HL-60 (cell line): ENCODE measurements around the gene TXNRD2.
"Not testable (repeated sequence)": the region's sequence is repeated elsewhere in the genome, so short reads cannot be mapped to it uniquely, and the experiment has no call there.

ENCODE experiments used
- DNase-seq, 2 experiments: peaks; one replicate each; pipeline ENCODE4 v3.0.0-alpha.2; 2010 to 2020; ENCODE audit warnings: low read depth in 1 of 2, low spot score in 1 of 2
- H3K27ac ChIP-seq: fragments of 250-450 bp; sonication (Bioruptor Pico); replicated peaks from 2 replicates; pipeline ENCODE4 v1.5.1; 2020; ENCODE audit warnings: mild to moderate bottlenecking, moderate library complexity
- H3K27me3 ChIP-seq: fragments of 250-450 bp; sonication (Bioruptor Pico); 2 replicates; pipeline ENCODE4 v1.5.1; 2021; ENCODE audit warnings: mild to moderate bottlenecking, moderate library complexity; ENCODE audit not compliant: insufficient read depth, poor library complexity, severe bottlenecking
- H3K4me3 ChIP-seq: replicated peaks from 2 replicates; pipeline ENCODE4 v1.5.1; 2011; ENCODE audit warnings: mild to moderate bottlenecking, control low read depth, low read length; ENCODE audit not compliant: insufficient read depth
- GABPA ChIP-seq: IDR thresholded peaks from 2 replicates; pipeline ENCODE4 v1.6.1; 2012; ENCODE audit warnings: low read depth
- POLR2AphosphoS5 ChIP-seq: IDR thresholded peaks from 2 replicates; pipeline ENCODE4 v1.6.1; 2012; ENCODE audit warnings: low read depth
- SPI1 ChIP-seq: IDR thresholded peaks from 2 replicates; pipeline ENCODE4 v1.6.1; 2012; ENCODE audit warnings: low read depth, mild to moderate bottlenecking, borderline replicate concordance
- TF ChIP-seq, protein P1 (sequence below): IDR thresholded peaks from 2 replicates; pipeline ENCODE4 v1.6.1; 2012; ENCODE audit warnings: low read depth; ENCODE audit not compliant: insufficient replicate concordance
- TF ChIP-seq, protein P2 (sequence below): IDR thresholded peaks from one replicate; pipeline ENCODE4 v1.5.1; 2011; ENCODE audit warnings: low read length, control low read depth, inconsistent platforms; ENCODE audit not compliant: insufficient read depth

The TXNRD2 gene

DNA sequence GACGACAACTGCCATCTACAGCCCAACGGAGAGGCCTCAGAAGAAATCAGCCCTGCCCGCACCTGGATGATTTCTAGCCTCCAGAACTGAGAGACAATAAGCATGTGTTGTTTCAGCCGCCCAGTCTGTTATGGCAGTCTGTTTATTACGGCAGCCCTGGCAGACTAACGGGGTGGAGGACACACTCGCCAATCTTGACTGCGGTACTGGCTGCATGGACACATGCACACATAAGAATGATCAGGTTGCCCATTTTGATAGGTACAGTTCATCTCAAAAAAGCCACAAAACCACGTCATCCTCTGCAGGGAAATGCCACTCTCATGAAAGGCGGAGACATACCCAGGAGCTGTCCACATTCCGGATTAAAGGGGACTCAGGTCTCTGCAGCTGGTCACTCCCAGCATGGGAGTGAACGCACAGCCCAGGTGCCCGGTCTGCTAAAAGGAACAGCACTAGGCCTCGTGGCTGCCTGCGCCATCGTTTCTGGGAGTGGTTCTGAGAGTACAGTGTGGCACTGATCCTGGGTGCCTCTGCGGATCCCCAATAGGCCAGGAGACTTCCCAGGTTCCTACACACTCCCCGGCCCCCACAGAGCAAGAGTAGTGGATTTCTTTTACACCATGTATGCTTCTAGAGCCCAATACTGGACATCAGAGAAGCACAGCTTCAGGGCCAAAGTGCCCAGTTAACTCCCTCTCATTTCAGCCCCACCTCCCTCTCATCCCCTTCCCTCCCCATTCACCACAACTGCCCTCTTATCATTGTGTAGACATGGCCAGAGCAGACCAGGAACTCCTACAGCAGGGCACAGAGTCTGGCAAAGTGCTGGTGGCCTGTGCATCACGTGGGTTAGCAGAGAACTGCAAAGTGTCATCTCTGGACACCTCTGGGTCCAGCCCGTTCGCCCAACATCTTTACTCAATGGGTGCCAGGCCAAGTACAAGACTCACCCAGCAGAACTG is 11.8 kb downstream of the TXNRD2 start:
- TF ChIP-seq GABPA, result no peak
- no peak for TF ChIP-seq SPI1
- TF ChIP-seq, protein P1, sequence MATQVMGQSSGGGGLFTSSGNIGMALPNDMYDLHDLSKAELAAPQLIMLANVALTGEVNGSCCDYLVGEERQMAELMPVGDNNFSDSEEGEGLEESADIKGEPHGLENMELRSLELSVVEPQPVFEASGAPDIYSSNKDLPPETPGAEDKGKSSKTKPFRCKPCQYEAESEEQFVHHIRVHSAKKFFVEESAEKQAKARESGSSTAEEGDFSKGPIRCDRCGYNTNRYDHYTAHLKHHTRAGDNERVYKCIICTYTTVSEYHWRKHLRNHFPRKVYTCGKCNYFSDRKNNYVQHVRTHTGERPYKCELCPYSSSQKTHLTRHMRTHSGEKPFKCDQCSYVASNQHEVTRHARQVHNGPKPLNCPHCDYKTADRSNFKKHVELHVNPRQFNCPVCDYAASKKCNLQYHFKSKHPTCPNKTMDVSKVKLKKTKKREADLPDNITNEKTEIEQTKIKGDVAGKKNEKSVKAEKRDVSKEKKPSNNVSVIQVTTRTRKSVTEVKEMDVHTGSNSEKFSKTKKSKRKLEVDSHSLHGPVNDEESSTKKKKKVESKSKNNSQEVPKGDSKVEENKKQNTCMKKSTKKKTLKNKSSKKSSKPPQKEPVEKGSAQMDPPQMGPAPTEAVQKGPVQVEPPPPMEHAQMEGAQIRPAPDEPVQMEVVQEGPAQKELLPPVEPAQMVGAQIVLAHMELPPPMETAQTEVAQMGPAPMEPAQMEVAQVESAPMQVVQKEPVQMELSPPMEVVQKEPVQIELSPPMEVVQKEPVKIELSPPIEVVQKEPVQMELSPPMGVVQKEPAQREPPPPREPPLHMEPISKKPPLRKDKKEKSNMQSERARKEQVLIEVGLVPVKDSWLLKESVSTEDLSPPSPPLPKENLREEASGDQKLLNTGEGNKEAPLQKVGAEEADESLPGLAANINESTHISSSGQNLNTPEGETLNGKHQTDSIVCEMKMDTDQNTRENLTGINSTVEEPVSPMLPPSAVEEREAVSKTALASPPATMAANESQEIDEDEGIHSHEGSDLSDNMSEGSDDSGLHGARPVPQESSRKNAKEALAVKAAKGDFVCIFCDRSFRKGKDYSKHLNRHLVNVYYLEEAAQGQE, result no peak
- TF ChIP-seq POLR2AphosphoS5, result no peak
- TF ChIP-seq, protein P2, sequence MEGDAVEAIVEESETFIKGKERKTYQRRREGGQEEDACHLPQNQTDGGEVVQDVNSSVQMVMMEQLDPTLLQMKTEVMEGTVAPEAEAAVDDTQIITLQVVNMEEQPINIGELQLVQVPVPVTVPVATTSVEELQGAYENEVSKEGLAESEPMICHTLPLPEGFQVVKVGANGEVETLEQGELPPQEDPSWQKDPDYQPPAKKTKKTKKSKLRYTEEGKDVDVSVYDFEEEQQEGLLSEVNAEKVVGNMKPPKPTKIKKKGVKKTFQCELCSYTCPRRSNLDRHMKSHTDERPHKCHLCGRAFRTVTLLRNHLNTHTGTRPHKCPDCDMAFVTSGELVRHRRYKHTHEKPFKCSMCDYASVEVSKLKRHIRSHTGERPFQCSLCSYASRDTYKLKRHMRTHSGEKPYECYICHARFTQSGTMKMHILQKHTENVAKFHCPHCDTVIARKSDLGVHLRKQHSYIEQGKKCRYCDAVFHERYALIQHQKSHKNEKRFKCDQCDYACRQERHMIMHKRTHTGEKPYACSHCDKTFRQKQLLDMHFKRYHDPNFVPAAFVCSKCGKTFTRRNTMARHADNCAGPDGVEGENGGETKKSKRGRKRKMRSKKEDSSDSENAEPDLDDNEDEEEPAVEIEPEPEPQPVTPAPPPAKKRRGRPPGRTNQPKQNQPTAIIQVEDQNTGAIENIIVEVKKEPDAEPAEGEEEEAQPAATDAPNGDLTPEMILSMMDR, result no peak
- no peak for DNase-seq
- no peak overlapping the region for H3K4me3 ChIP-seq
- H3K27ac ChIP-seq, result no peak overlapping the region
- no peaks in the 10 kb centered on the region for H3K27me3 ChIP-seq

DNA sequence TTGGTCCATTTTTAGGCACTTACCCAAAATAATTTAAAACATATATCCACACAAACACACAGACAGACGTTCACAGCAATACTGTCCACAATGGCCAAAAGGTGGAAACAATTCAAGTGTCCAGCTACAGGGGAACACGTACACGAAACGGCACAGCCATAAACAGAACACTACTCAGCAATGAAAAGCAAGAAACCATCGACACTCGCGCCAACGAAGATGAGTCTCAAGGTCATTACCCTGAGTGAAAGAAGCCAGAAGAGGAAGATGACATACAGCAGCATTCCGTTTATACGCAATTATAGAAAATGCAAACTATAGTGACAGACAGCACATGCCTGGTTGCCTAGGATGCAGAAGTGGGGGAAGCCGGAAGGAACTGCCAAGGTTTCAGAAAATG is 13.4 kb downstream of the TXNRD2 start:
- no peak for DNase-seq
- no peak for TF ChIP-seq GABPA
- no peak overlapping the region for H3K4me3 ChIP-seq
- H3K27ac ChIP-seq, result no peak overlapping the region
- no peaks in the 10 kb centered on the region for H3K27me3 ChIP-seq

DNA sequence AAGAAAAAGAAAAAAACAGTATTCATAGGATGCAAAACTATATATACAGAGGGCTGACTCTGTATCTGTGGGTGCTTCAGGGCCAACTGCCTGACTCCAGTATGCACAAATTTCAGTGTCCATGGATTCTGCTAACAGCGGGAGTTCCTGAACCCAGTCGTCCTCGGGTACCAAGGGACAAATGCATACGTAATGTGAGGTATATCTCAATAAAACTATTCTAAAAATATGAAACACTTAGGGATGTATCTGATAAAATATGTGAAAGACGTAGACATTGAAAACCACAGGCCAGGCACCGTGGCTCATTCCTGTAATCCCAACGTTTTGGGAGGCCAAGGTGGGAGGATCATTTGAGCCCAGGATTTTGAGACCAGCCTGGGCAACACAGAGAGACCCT is 13.9 kb downstream of the TXNRD2 start:
- no peak for DNase-seq
- no peak overlapping the region for H3K4me3 ChIP-seq
- no peak overlapping the region for H3K27ac ChIP-seq
- TF ChIP-seq, protein P1, result no peak
- TF ChIP-seq, protein P2, result no peak
- TF ChIP-seq POLR2AphosphoS5 (no peak), GABPA (no peak), SPI1 (no peak)
- H3K27me3 ChIP-seq, result no peaks in the 10 kb centered on the region

DNA sequence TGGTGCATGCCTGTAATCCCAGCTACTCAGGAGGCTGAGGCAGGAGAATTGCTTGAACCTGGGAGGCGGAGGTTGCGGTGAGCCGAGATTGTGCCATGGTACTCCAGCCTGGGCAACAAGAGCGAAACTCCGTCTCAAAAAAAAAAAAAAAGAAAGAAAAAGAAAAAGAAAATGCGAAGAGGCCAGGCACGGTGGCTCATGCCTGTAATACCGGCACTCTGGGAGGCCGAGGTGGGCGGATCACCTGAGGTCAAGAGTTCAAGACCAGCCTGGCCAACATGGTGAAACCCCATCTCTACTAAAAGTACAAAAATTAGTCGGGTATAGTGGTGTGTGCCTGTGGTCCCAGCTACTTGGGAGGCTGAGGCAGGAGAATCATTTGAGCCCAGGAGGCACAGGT is 15.6 kb downstream of the TXNRD2 start:
- not testable (repeated sequence) for H3K4me3 ChIP-seq, DNase-seq, H3K27ac ChIP-seq, H3K27me3 ChIP-seq
